Epithelial cell of esophagus (primary cell): ENCODE measurements around the gene MRM3.

Source experiments
- DNase-seq: peaks from one replicate; pipeline ENCODE4 v3.0.0; 2010; ENCODE audit warnings: low read depth
- H3K4me3 ChIP-seq: 2 replicates; pipeline ENCODE4 v1.5.1; 2011; ENCODE audit warnings: mild to moderate bottlenecking, low read length, control low read depth
- CTCF ChIP-seq: IDR thresholded peaks from 2 replicates; pipeline ENCODE4 v1.5.1; 2011; ENCODE audit warnings: low read depth, mild to moderate bottlenecking, low read length, control low read depth, inconsistent platforms; ENCODE audit not compliant: insufficient read depth; ENCODE audit errors: missing control alignments

MRM3 gene

GRCh38 chr17:806346-806745 is 24.2 kb downstream of the MRM3 start:
- no peak for DNase-seq
- H3K4me3 ChIP-seq = no peak overlapping the region
- no peak for TF ChIP-seq CTCF

DNA sequence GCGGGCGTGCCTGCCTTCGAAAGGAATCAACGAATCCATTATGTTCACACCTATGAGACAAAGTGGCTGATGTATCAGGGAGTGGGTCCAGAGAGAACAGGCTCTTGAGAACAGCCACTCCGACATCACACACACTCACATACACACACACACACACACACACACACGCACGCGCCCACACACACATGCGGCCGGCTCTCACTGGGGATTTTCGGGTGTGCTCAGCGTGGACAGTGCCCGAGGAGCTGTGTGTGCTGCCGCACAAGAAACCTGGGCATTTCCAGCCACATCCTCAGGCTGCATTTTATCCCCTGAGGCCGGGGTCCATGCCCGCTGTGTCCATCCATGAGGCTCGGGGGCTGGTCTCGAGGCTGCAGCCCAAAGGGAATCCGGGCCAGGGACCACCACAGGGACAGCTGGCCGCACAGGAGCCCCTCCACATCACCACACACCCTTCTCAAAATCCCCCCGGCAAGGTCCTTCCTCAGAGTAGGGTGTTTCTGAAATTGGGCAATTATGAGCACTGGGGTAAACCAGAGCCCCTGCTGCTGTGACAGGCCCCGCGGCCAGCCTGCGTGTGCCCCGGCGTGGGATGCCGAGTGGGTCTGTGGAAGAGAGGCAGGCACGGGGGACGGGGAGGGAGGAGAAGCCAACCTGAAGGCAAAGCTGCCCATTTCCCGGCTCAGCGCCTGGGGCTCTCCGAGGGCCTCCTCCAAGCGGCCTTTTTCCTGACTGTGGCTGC is 24.8 kb downstream of the MRM3 start:
- DNase-seq = no peak
- H3K4me3 ChIP-seq = no peak overlapping the region

DNA sequence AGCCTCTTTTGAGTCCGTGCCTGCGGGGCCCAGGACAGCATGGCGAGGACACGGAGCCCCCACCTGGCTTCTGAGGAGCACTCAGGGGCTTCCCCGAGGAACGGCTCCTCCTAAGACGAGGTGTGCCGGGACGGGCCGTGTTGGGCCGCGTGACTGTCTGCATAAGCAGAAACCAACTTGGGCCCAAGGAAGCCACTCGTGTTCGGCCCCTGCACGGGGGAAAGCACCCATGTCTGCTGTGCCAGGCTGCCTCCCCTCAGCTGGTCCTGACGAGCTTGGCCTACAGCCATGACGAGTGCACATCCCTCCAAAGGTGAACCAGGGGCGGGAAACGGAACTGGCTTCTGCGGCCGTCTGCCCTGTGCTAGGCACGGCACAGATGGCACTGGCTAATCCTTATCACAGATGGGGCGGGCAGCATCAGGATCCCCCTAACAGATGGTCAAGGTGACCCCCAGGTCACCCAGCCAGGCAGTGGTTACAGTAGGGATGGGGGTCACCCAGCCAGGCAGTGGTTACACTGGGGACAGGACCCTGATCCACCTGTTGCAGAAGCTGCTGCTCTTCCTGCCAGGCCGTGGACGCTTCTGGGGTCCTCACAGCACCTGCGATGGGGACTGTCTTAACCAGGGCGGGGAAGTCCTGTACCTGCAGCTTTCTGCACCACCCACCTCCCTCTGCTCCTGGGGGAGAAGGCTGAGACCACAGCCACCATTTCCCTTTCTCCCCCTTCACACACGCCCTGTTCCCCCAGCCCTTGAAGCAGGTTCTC is 25.6 kb downstream of the MRM3 start:
- no peak for DNase-seq
- no peak overlapping the region for H3K4me3 ChIP-seq
- TF ChIP-seq CTCF = no peak

More for the DNA sequence above, 24.8 kb downstream of the MRM3 start:
- TF ChIP-seq CTCF = no peak

GRCh38 chr17:811051-811784 is 29.1 kb downstream of the MRM3 start:
- DNase-seq = no peak
- TF ChIP-seq CTCF = no peak
- H3K4me3 ChIP-seq = no peak overlapping the region

DNA sequence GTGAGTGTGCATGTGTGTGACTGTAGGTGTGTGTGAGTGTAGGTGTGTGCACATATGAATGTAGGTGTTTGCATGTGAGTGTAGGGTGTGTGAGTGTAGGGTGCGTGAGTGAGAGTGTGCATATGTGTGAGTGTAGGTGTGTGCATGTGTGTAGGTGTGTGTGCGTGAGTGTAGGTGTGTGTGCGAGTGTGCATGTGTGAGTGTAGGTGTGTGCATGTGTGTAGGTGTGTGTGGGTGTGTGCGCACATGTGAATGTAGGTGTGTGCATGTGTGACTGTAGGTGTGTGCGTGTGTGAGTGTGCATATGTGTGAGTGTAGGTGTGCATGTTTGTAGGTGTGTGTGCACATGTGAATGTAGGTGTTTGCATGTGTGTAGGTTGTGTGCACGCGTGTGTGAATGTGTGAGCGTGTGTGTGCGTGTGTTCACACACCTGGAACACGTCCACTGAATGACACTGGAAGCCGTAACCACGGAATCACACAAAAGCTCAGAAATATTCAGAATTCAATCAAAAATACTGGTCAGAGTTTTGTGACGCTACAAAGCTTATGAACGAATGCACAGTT is 30.6 kb downstream of the MRM3 start:
- TF ChIP-seq CTCF = no peak

GRCh38 chr17:814371-814770 is 32.2 kb downstream of the MRM3 start:
- H3K4me3 ChIP-seq = no peak overlapping the region
- DNase-seq = no peak
- TF ChIP-seq CTCF = no peak

More for the DNA sequence above, 30.6 kb downstream of the MRM3 start:
- no peak overlapping the region for H3K4me3 ChIP-seq
- DNase-seq = no peak
